Measurements from ENCODE around the gene NRARP.

The NRARP gene

DNA sequence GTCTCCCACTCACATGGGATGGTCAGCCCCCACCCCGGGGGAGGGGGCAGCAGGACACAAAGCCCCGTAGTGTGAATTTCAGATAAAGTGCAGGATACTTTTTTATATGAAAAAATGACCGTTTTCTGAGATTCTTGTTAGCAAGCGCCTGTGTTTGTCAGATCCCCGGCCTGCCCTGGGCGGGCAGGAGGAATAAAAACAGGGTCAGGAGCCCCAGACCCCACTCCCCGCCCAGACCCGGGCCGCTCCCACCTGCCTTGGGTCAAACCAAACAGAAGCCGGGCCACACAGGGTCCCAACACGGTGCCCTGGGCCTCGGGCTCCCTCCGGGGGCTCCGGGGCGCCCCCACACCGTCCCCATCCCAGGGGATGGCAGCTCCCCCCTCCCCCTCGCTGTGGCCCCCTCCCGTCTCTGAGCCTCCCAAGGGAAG, 13.5 kb upstream of the NRARP start:
- Histone ChIP-seq H3K27ac (no peak overlapping the region), H2AFZ (ENCODE audit: low read depth) (no peak overlapping the region), H3K4me2 (no peak overlapping the region), H3K36me3 (ENCODE audit: insufficient read depth) (no peaks in the 10 kb centered on the region), H3K9ac (no peak overlapping the region), H3K4me1 (ENCODE audit: low read depth, poor library complexity, severe bottlenecking) (peaks cover 3% of the 10 kb centered on the region), H3K27me3 (ENCODE audit: insufficient read depth, low read depth) (peaks cover 2% of the 10 kb centered on the region; the same call in 1 of the 2 replicates), H4K20me1 (ENCODE audit: insufficient read depth) (no peaks in the 10 kb centered on the region), H3K4me3 (IDR thresholded peaks at IDR 0.05; ENCODE audit: insufficient read depth, low read depth, low read length) (no peak overlapping the region), H3K79me2 (ENCODE audit: insufficient read depth, low read depth) (no peaks in the 10 kb centered on the region)
- TF ChIP-seq, protein P1, sequence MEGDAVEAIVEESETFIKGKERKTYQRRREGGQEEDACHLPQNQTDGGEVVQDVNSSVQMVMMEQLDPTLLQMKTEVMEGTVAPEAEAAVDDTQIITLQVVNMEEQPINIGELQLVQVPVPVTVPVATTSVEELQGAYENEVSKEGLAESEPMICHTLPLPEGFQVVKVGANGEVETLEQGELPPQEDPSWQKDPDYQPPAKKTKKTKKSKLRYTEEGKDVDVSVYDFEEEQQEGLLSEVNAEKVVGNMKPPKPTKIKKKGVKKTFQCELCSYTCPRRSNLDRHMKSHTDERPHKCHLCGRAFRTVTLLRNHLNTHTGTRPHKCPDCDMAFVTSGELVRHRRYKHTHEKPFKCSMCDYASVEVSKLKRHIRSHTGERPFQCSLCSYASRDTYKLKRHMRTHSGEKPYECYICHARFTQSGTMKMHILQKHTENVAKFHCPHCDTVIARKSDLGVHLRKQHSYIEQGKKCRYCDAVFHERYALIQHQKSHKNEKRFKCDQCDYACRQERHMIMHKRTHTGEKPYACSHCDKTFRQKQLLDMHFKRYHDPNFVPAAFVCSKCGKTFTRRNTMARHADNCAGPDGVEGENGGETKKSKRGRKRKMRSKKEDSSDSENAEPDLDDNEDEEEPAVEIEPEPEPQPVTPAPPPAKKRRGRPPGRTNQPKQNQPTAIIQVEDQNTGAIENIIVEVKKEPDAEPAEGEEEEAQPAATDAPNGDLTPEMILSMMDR (conservative IDR thresholded peaks at IDR 0.05; ENCODE audit: low read depth, low read length): no peak

- Histone ChIP-seq H3K79me2 (ENCODE audit: insufficient read depth, low read depth) (no peaks in the 10 kb centered on the region), H2AFZ (ENCODE audit: low read depth) (no peak overlapping the region), H3K4me3 (IDR thresholded peaks at IDR 0.05; ENCODE audit: insufficient read depth, low read depth, low read length) (no peak overlapping the region), H3K4me2 (no peak overlapping the region), H4K20me1 (ENCODE audit: insufficient read depth) (no peaks in the 10 kb centered on the region), H3K27ac (no peak overlapping the region), H3K36me3 (ENCODE audit: insufficient read depth) (no peaks in the 10 kb centered on the region), H3K4me1 (ENCODE audit: low read depth, poor library complexity, severe bottlenecking) (peaks cover 7% of the 10 kb centered on the region), H3K27me3 (ENCODE audit: insufficient read depth, low read depth) (peaks cover 2% of the 10 kb centered on the region; the same call in 1 of the 2 replicates), H3K9ac (no peak overlapping the region)
- TF ChIP-seq, protein P1 (conservative IDR thresholded peaks at IDR 0.05; ENCODE audit: low read depth, low read length): no peak
Measured at GRCh38 chr9:137314561-137315560, 12.8 kb upstream of the NRARP start.

GRCh38 chr9:137313956-137314560, 12.0 kb upstream of the NRARP start:
- Histone ChIP-seq H3K79me2 (ENCODE audit: insufficient read depth, low read depth) (no peaks in the 10 kb centered on the region), H3K4me1 (ENCODE audit: low read depth, poor library complexity, severe bottlenecking) (peaks cover 7% of the 10 kb centered on the region), H3K36me3 (ENCODE audit: insufficient read depth) (no peaks in the 10 kb centered on the region), H3K9ac (no peak overlapping the region), H3K27me3 (ENCODE audit: insufficient read depth, low read depth) (peaks cover 2% of the 10 kb centered on the region; the same call in 1 of the 2 replicates), H2AFZ (ENCODE audit: low read depth) (no peak overlapping the region), H3K4me2 (no peak overlapping the region), H4K20me1 (ENCODE audit: insufficient read depth) (no peaks in the 10 kb centered on the region), H3K4me3 (IDR thresholded peaks at IDR 0.05; ENCODE audit: insufficient read depth, low read depth, low read length) (no peak overlapping the region), H3K27ac (no peak overlapping the region)
- TF ChIP-seq, protein P1 (conservative IDR thresholded peaks at IDR 0.05; ENCODE audit: low read depth, low read length): no peak

- Histone ChIP-seq H3K27ac (no peak overlapping the region), H3K36me3 (ENCODE audit: insufficient read depth) (no peaks in the 10 kb centered on the region), H3K4me2 (no peak overlapping the region), H3K4me3 (IDR thresholded peaks at IDR 0.05; ENCODE audit: insufficient read depth, low read depth, low read length) (no peak overlapping the region), H3K27me3 (ENCODE audit: insufficient read depth, low read depth) (peaks cover 2% of the 10 kb centered on the region; the same call in 1 of the 2 replicates), H4K20me1 (ENCODE audit: insufficient read depth) (no peaks in the 10 kb centered on the region), H2AFZ (ENCODE audit: low read depth) (no peak overlapping the region), H3K79me2 (ENCODE audit: insufficient read depth, low read depth) (no peaks in the 10 kb centered on the region), H3K9ac (no peak overlapping the region), H3K4me1 (ENCODE audit: low read depth, poor library complexity, severe bottlenecking) (peaks cover 7% of the 10 kb centered on the region)
- TF ChIP-seq, protein P1 (conservative IDR thresholded peaks at IDR 0.05; ENCODE audit: low read depth, low read length): no peak
Measured at GRCh38 chr9:137313326-137313936, 11.4 kb upstream of the NRARP start.

All from KMS-11 (cell line).